Breast epithelium (tissue), 4 donors: ENCODE data around the gene XKR7. TPM values are rescaled to one million over a fixed set of nuclear protein-coding genes. Genes with fewer than 3 reads are reported as not detected.

Experiments used
- DNase-seq, 2 donors: peaks; one replicate each; pipeline ENCODE4 v3.0.0-alpha.2; 2019; ENCODE audit warnings: low spot score in 2 of 2
- H3K27ac ChIP-seq, 2 donors: fragments of 200-600 bp; sonication (generic) in 1 of 2; one replicate each; pipeline ENCODE4 v1.5.1; 2016 to 2019; ENCODE audit warnings: mild to moderate bottlenecking in 1 of 2
- H3K27me3 ChIP-seq, 2 donors: fragments of 200-600 bp; sonication (generic) in 1 of 2; one replicate each; pipeline versions ENCODE4 v1.5.1 to v1.6.0; 2017 to 2019; ENCODE audit warnings: control low read depth in 1 of 2, mild to moderate bottlenecking in 1 of 2
- H3K36me3 ChIP-seq: fragments of 200-600 bp; one replicate; pipeline ENCODE4 v1.5.1; 2019
- H3K4me1 ChIP-seq, 2 donors: fragments of 200-600 bp; sonication (generic); one replicate each; pipeline ENCODE4 v1.5.1; 2016 to 2019; ENCODE audit warnings: control low read depth in 1 of 2
- H3K4me3 ChIP-seq, 3 donors: fragments of 200-600 bp; sonication (generic); 1 replicate in 2 of 3; 2 replicates in 1 of 3; pipeline ENCODE4 v1.5.1; 2016 to 2019; ENCODE audit warnings: mild to moderate bottlenecking in 3 of 3, moderate library complexity in 2 of 3
- H3K9me3 ChIP-seq, 2 donors: fragments of 200-600 bp; sonication (generic) in 1 of 2; one replicate each; pipeline ENCODE4 v1.5.1; 2016 to 2019; ENCODE audit warnings: control low read depth in 1 of 2
- POLR2A ChIP-seq: fragments of 450-650 bp; IDR thresholded peaks from one replicate; pipeline ENCODE4 v1.6.1; 2016; ENCODE audit warnings: antibody characterized with exemption, mild to moderate bottlenecking, moderate library complexity
- POLR2AphosphoS5 ChIP-seq, 3 donors: sonication (generic); formaldehyde crosslinking; IDR thresholded peaks; one replicate each; pipeline ENCODE4 v1.6.1; 2017; ENCODE audit warnings: antibody characterized with exemption in 3 of 3
- intact Hi-C: fragments of 100-400 bp; cut with DNase I; formaldehyde crosslinking; loops from one replicate; pipeline ENCODE4 v1.15.1; 2023; ENCODE audit warnings: low total_unique reads
- total RNA-seq, 3 donors: library from RNA; depleted of rRNA; stranded (reverse); fragments of >200 nt; gene quantifications; one replicate each; pipeline ENCODE4 v1.1.0, GENCODE V29; 2016
- TF ChIP-seq, protein P1 (sequence below), 3 donors: fragments of 450-650 bp; IDR thresholded peaks; one replicate each; pipeline ENCODE4 v1.5.1; 2016 to 2017; ENCODE audit warnings: antibody characterized with exemption in 3 of 3, mild to moderate bottlenecking in 3 of 3, moderate library complexity in 3 of 3

XKR7 gene
- total RNA-seq, 3 donors from 2014 or later, result not detected

DNA sequence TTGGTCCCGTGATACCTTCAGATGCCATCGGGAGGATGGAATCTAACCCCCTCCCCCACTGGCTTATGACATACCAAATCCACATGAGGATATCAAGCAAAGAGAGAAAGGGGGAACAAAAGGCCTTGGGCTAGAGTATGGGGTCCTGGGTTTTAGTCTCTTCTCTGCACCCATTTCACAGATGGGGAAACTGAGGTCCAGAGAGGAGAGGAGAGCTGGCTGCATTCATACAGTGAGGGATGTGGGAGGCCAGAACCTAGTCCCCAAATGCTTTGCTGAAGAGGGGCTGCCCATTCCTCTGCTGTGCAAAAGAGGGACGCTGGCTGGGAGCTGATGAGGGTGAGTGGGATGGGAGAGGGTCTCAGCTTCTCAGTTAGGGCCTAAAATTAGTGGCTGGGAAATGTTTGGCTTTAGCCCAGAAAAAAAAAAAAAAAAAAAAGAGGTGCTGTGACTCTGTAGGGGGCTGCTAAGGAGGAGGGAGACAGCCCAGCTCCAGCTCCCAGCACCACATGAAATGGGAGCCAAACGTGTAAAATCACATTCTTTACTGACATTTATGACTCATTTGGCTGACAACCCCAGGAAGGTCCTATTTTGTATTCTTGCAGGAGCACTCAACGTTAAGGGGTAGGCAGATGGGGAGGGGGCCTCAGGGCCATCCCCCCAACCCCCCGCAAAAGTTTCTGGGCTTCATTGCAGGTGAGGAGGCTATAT, 11.9 kb downstream of the XKR7 start:
- Histone ChIP-seq H3K27ac (no peak overlapping the region), H3K4me1 (no peaks in the 10 kb centered on the region), H3K27me3 (peaks cover 0 to 16% of the 10 kb centered on the region in 2 donors), H3K4me3 (no peak overlapping the region), H3K9me3 (no peaks in the 10 kb centered on the region), H3K36me3 (no peaks in the 10 kb centered on the region)
- no peak for TF ChIP-seq POLR2AphosphoS5 (IDR thresholded peaks at IDR 0.05)
- TF ChIP-seq, protein P1, sequence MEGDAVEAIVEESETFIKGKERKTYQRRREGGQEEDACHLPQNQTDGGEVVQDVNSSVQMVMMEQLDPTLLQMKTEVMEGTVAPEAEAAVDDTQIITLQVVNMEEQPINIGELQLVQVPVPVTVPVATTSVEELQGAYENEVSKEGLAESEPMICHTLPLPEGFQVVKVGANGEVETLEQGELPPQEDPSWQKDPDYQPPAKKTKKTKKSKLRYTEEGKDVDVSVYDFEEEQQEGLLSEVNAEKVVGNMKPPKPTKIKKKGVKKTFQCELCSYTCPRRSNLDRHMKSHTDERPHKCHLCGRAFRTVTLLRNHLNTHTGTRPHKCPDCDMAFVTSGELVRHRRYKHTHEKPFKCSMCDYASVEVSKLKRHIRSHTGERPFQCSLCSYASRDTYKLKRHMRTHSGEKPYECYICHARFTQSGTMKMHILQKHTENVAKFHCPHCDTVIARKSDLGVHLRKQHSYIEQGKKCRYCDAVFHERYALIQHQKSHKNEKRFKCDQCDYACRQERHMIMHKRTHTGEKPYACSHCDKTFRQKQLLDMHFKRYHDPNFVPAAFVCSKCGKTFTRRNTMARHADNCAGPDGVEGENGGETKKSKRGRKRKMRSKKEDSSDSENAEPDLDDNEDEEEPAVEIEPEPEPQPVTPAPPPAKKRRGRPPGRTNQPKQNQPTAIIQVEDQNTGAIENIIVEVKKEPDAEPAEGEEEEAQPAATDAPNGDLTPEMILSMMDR (IDR thresholded peaks at IDR 0.05), result no peak
- TF ChIP-seq POLR2A, result no peak
- intact Hi-C loops, result no loop called here
- no peak for DNase-seq

DNA sequence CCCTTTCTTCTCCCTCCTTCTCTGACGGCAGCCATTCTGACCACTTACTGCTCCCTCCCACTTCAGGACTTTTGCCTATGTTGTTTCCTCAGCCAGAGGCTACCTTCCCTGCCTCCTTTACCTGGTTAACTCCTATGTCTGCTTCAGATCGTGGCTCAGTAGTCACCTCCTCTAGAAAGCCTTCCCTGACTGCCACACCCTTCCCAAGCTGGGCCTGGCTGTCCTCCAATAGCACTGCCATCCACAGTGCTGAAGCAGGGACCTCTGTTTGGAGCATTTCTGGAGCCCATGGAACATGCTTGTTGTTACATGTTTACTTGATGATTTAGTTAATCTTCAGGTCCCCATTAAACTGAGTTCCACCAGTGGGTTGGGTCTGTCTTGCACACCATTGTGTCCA, 13.8 kb downstream of the XKR7 start:
- Histone ChIP-seq H3K36me3 (no peaks in the 10 kb centered on the region), H3K27ac (no peak overlapping the region), H3K4me1 (no peaks in the 10 kb centered on the region), H3K27me3 (peaks cover 0 to 10% of the 10 kb centered on the region in 2 donors), H3K4me3 (no peak overlapping the region), H3K9me3 (no peaks in the 10 kb centered on the region)
- no peak for DNase-seq
- intact Hi-C loops, result no loop called here
- TF ChIP-seq POLR2A, result no peak
- TF ChIP-seq POLR2AphosphoS5 (IDR thresholded peaks at IDR 0.05), result no peak
- TF ChIP-seq, protein P1 (IDR thresholded peaks at IDR 0.05), result no peak

DNA sequence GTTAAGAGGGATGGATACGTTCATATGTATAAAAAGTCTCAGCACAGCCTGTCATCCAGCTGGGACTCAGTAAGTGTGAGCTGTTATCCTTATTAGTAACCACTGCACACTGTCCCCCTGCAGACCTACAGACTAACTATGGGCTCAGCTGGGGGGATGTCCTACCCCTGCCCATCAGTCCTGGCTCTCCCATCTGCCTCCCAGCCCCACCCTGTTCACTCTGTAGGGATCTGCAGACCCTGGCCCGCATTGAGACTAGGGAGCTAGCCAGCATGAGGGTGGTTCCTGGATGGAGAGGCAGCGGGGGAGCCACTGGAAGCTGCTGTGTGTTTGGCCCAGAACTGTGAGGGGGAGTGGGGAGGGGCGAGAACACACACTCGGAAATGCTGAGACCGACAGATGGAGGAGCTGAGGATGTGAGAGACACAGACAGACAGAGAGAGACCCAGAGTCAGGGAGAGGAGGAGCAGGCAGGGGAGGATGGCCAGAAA, 17.1 kb downstream of the XKR7 start:
- no peaks in the 10 kb centered on the region for H3K36me3 ChIP-seq
- no peak overlapping the region for H3K27ac ChIP-seq
- peaks cover 0 to 5% of the 10 kb centered on the region in 2 donors for H3K27me3 ChIP-seq
- no peak overlapping the region for H3K4me3 ChIP-seq
- intact Hi-C loops, result loop anchor here (1.0 kb wide), 1 partner anchor 40 kb away; no protein-coding TSS in a partner anchor
- no peak for TF ChIP-seq POLR2A
- TF ChIP-seq POLR2AphosphoS5 (IDR thresholded peaks at IDR 0.05), result no peak
- TF ChIP-seq, protein P1 (IDR thresholded peaks at IDR 0.05), result no peak
- no peaks in the 10 kb centered on the region for H3K4me1 ChIP-seq
- DNase-seq, result no peak
- H3K9me3 ChIP-seq, result no peaks in the 10 kb centered on the region

DNA sequence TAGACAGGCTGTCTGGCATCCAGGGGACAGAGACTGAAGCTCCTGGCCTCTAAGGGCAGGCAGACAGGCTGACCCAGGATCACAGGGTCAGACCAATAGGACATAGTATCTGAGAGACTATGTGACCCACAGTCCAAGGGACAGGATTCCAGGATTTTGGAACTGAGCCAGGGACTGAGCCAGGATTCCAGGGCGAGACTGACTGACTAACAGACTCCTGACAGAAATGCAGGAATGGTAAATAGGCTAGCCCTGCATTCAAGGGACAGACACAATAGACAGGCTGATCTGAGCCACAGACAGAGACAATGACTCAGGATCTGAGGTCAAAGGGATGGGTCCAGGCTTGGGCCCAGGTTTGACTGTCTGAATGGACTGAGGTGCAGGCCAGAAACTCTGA, 19.8 kb downstream of the XKR7 start:
- TF ChIP-seq POLR2A (no peak), POLR2AphosphoS5 (IDR thresholded peaks at IDR 0.05) (no peak)
- TF ChIP-seq, protein P1 (IDR thresholded peaks at IDR 0.05), result no peak
- intact Hi-C loops, result no loop called here
- Histone ChIP-seq H3K27me3 (no peaks in the 10 kb centered on the region), H3K27ac (no peak overlapping the region), H3K4me3 (no peak overlapping the region), H3K4me1 (no peaks in the 10 kb centered on the region), H3K9me3 (no peaks in the 10 kb centered on the region), H3K36me3 (no peaks in the 10 kb centered on the region)
- no peak for DNase-seq

DNA sequence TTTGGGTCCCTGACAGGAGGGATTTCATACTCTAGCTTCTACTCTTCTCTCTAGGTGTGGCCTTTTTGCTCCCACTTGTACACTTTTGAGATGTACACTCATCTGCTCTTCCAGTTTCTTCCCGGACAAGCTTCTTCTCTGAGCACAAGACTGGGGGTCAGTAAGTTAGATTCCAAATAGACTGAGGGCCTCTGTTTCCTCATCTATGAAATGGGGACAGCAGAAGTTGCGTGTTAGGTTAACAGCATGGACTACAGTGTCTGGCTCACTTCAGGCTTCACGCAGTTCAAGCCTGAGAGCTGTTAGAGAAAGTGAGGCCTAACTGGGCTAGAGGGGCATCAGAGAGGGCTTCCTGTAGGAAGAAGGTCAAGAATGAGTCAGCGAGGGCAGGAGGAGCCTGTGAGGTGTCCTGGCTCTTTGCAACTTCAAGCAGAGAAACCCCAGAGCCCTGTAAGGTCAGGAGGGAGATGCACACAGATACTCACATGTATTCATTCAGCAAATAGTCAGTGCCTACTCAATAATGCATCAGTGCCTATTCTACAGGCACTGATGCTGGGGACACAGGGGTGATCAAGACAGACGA, 20.6 kb downstream of the XKR7 start:
- intact Hi-C loops, result no loop called here
- TF ChIP-seq, protein P1 (IDR thresholded peaks at IDR 0.05), result no peak
- no peak for TF ChIP-seq POLR2A
- TF ChIP-seq POLR2AphosphoS5 (IDR thresholded peaks at IDR 0.05), result no peak
- Histone ChIP-seq H3K9me3 (no peaks in the 10 kb centered on the region), H3K27ac (no peak overlapping the region), H3K36me3 (no peaks in the 10 kb centered on the region), H3K4me3 (no peak overlapping the region), H3K27me3 (peaks cover 0 to 4% of the 10 kb centered on the region in 2 donors), H3K4me1 (no peaks in the 10 kb centered on the region)
- no peak for DNase-seq
